PC-3 (cell line): ENCODE data around the gene RAD9A.

Experiments
- EZH2 ChIP-seq: fragments of 300-600 bp; sonication (generic); IDR thresholded peaks from one replicate; pipeline ENCODE4 v1.6.1; 2017; ENCODE audit warnings: antibody characterized with exemption, mild to moderate bottlenecking, low read length; ENCODE audit not compliant: unreplicated experiment
- TF ChIP-seq, protein P1 (sequence below): fragments of 300-600 bp; sonication (generic); conservative IDR thresholded peaks from 2 replicates; pipeline ENCODE4 v1.5.1; 2017; ENCODE audit warnings: antibody characterized with exemption, low read depth, mild to moderate bottlenecking, low read length

GRCh38 chr11:67376873-67377808 is 14.6 kb upstream of the RAD9A start:
- TF ChIP-seq, protein P1, sequence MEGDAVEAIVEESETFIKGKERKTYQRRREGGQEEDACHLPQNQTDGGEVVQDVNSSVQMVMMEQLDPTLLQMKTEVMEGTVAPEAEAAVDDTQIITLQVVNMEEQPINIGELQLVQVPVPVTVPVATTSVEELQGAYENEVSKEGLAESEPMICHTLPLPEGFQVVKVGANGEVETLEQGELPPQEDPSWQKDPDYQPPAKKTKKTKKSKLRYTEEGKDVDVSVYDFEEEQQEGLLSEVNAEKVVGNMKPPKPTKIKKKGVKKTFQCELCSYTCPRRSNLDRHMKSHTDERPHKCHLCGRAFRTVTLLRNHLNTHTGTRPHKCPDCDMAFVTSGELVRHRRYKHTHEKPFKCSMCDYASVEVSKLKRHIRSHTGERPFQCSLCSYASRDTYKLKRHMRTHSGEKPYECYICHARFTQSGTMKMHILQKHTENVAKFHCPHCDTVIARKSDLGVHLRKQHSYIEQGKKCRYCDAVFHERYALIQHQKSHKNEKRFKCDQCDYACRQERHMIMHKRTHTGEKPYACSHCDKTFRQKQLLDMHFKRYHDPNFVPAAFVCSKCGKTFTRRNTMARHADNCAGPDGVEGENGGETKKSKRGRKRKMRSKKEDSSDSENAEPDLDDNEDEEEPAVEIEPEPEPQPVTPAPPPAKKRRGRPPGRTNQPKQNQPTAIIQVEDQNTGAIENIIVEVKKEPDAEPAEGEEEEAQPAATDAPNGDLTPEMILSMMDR = no peak
- no peak for TF ChIP-seq EZH2
